ENCODE measurements around the gene SPINK8. TPM values are rescaled to one million over a fixed set of nuclear protein-coding genes. Genes with fewer than 3 reads are reported as not detected.

The SPINK8 gene
- total and polyA plus RNA-seq, 2 of the 8 experiments (the other 6 are each of a cell fraction or from before 2014, with no cell fraction given): 0.29 TPM; not detected in 1

DNA sequence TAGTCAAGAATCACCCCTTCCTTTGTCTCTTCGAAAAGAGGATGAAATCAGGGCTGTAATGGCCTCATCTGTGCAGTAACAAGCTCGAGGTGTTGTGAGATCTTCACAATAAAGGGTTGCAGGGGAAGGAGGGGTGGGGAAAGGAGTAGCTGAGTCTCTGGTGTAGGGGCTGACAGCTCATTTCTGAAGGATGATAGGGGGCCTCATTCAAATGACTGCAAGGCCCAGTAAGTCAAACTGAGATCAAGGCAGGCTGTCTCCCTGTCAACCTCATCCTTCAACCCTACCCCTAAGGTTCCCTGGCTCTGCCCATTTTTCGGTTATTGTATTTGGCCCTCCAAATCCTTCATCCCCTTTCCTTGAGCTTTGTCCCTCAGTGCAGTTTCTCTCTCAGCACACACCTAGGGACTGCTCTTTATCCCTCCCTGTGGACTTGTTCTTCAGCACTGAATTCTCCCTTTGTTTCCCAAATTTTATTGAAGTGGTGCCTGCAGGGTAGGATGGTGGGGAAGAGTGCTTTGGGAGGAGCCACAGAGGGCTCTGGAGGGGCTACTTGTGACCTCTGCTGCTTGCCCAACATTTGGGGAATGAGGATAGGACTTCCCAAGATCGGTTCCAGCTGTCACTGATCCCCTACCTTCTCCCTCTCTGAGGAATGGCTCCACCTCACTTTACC is 54.4 kb downstream of the SPINK8 start:
- no peaks in the 10 kb centered on the region for H3K27me3 ChIP-seq (replicated peaks in 1 of 4; ENCODE audit: control insufficient read depth in 3 of 4, extremely low read depth in 1 of 4, insufficient read depth in 3 of 4, low read length in 3 of 4)
- H3K9ac ChIP-seq (replicated peaks in 1 of 4; ENCODE audit: extremely low read depth in 1 of 4, low read depth in 3 of 4, low read length in 3 of 4): no peak overlapping the region
- peak overlapping the region; percentile 55; the same call in 1 of the 2 replicates for H2AK5ac ChIP-seq (ENCODE audit: low read depth, low read length)
- H3K27ac ChIP-seq (ENCODE audit: low read depth, low read length): no peak overlapping the region
- ChIA-PET CTCF (ENCODE audit: partially characterized antibody) (interaction anchor here (0.8 to 10.6 kb wide), 9 partner anchors 9 to 155 kb away, joined by 3 to 138 read pairs (median 5); partner anchors contain the start of gene NME6), POLR2A (ENCODE audit: partially characterized antibody) (interaction anchor here (0.7 to 4.9 kb wide), 14 partner anchors 9 to 277 kb away, joined by 3 to 29 read pairs (median 4); partner anchors contain the start of genes NME6 and ZNF589)
- H3K9me3 ChIP-seq (ENCODE audit: insufficient read depth in 2 of 2, low read depth in 1 of 2, low read length in 1 of 2): no peaks in the 10 kb centered on the region
- H3K79me2 ChIP-seq (ENCODE audit: control insufficient read depth in 1 of 2, insufficient read depth in 2 of 2, low read length in 2 of 2): no peaks in the 10 kb centered on the region
- H3K14ac ChIP-seq (ENCODE audit: insufficient read length): no peak overlapping the region
- no peak overlapping the region for H2BK120ac ChIP-seq (replicated peaks; ENCODE audit: low read depth, low read length)
- H4K20me1 ChIP-seq (replicated peaks in 1 of 2; ENCODE audit: control insufficient read depth in 1 of 2, insufficient read depth in 2 of 2, low read length in 2 of 2): no peaks in the 10 kb centered on the region
- peak in 1 of 2 experiments; percentile 56; a peak in 2 of 3 replicates for TF ChIP-seq POLR2A (IDR thresholded peaks at IDR 0.05; ENCODE audit: control extremely low read depth in 1 of 2, low read depth in 2 of 2, low read length in 2 of 2)
- 0 out of 2 replicates have a peak, but pooled peaks have one; percentile 8 for TF ChIP-seq POLR2AphosphoS5 (IDR thresholded peaks at IDR 0.05; ENCODE audit: low read depth, low read length)
- TF ChIP-seq SIN3A (conservative IDR thresholded peaks at IDR 0.05 in 1 of 2, IDR thresholded peaks at IDR 0.05 in 1 of 2; ENCODE audit: low read depth in 1 of 2, low read length in 2 of 2): 0 out of 4 replicates have a peak, but pooled peaks of 1 of the 2 experiments have one; percentile 27
- no peak for TF ChIP-seq ASH2L (IDR thresholded peaks at IDR 0.05; ENCODE audit: low read length)
- peak overlapping the region in 3 of 4 experiments; percentile 5 to 19 (median 10); a peak in 2 of 8 replicates for H3K4me3 ChIP-seq (ENCODE audit: extremely low read depth in 1 of 4, insufficient read depth in 2 of 4, low read depth in 3 of 4, low read length in 4 of 4)
- no peak for DNase-seq (ENCODE audit: low read depth in 1 of 2, low spot score in 2 of 2)
- WGBS, 2 experiments (ENCODE audit: extremely low coverage in 1 of 2, insufficient coverage in 1 of 2, insufficient read length in 1 of 2, insufficient replicate concordance in 2 of 2, low coverage in 1 of 2, low lambda C conversion rate in 2 of 2, missing lambda C conversion rate in 1 of 2): 51% methylated on average over 4 of the region's 4 CpGs; no CpG with 5 or more reads in 1 of the 2 experiments
- H3K18ac ChIP-seq (ENCODE audit: extremely low read depth, low read length): no peak overlapping the region; the same call in 1 of the 2 replicates
- no peak overlapping the region; the same call in 1 of the 2 replicates for H2BK12ac ChIP-seq (ENCODE audit: low read depth, low read length)
- no peaks in the 10 kb centered on the region; the same call in 1 of the 2 replicates for H3K79me1 ChIP-seq (ENCODE audit: low read depth, low read length)
- H2BK20ac ChIP-seq (ENCODE audit: low read length): no peak overlapping the region
- peaks cover 4 to 39% (median 22%) of the 10 kb centered on the region in 4 experiments; a peak in 6 of 7 replicates for H3K4me1 ChIP-seq (replicated peaks in 1 of 4; ENCODE audit: control insufficient read depth in 3 of 4, insufficient read depth in 4 of 4, low read length in 3 of 4)
- peak overlapping the region; percentile 46 to 59 for H3K4me2 ChIP-seq (ENCODE audit: insufficient read depth in 1 of 2, low read depth in 2 of 2, low read length in 2 of 2)
- H3K56ac ChIP-seq (replicated peaks; ENCODE audit: insufficient read length, low read depth, low read length): no peak overlapping the region
- H2BK15ac ChIP-seq (ENCODE audit: low read length): no peak overlapping the region
- no peak overlapping the region for H4K91ac ChIP-seq (replicated peaks; ENCODE audit: insufficient read length, low read length)
- FAIRE-seq: no peak
- no peak overlapping the region for H4K5ac ChIP-seq (ENCODE audit: insufficient read length, low read depth, low read length)
- H2AFZ ChIP-seq (ENCODE audit: low read length): no peak overlapping the region
- H2BK5ac ChIP-seq (ENCODE audit: low read depth, low read length): no peak overlapping the region; the same call in 1 of the 2 replicates
- H3K23ac ChIP-seq (ENCODE audit: insufficient read length): no peak overlapping the region
- H3K4ac ChIP-seq (replicated peaks; ENCODE audit: insufficient read length, low read depth, low read length): no peak overlapping the region
- H3K23me2 ChIP-seq (ENCODE audit: low read depth, low read length): no peaks in the 10 kb centered on the region
- H4K8ac ChIP-seq (ENCODE audit: extremely low read depth, insufficient read depth, low read length): no peak overlapping the region
- peaks cover 0 to 4% (median 0%) of the 10 kb centered on the region in 4 experiments; a peak in 1 of 8 replicates for H3K36me3 ChIP-seq (ENCODE audit: control insufficient read depth in 2 of 4, insufficient read depth in 4 of 4, low read length in 3 of 4)
